ENCODE results near the gene CFAP410.

- TF ChIP-seq CTCF (IDR thresholded peaks at IDR 0.05) (no peak), POLR2AphosphoS5 (IDR thresholded peaks at IDR 0.05) (no peak)
These were observed 42.7 kb upstream of the CFAP410 start for GRCh38 chr21:44381874-44382273.

All from prostate gland (tissue), 2 donors.